Heart left ventricle (tissue), 16 donors: ENCODE measurements around the gene RNF183. TPM values are rescaled to one million over a fixed set of nuclear protein-coding genes. Genes with fewer than 3 reads are reported as not detected.
"Not testable (repeated sequence)": the region's sequence is repeated elsewhere in the genome, so short reads cannot be mapped to it uniquely, and the experiment has no call there.

Source experiments
- ATAC-seq, 4 donors: fragments of 200-7000 bp; cut with Tn5 transposase; one replicate each; pipeline ENCODE4 v1.9.1; 2020 to 2022; ENCODE audit warnings: moderate library complexity in 4 of 4, mild to moderate bottlenecking in 3 of 4, moderate number of reproducible peaks in 1 of 4
- DNase-seq, 5 donors: peaks; one replicate each; pipeline ENCODE4 v3.0.0-alpha.2; 2020
- H3K27ac ChIP-seq, 12 donors: fragments of 200-600 bp; sonication (generic) in 4 of 12; one replicate each; pipeline versions ENCODE4 v1.5.0 to v1.8.0; 2016 to 2022; ENCODE audit warnings: mild to moderate bottlenecking in 2 of 12
- H3K27me3 ChIP-seq, 9 donors: fragments of 200-600 bp; sonication (generic) in 2 of 9; one replicate each; pipeline versions ENCODE4 v1.5.1 to v1.8.0; 2016 to 2022; ENCODE audit warnings: mild to moderate bottlenecking in 3 of 9
- H3K36me3 ChIP-seq, 9 donors: fragments of 200-600 bp; sonication (generic) in 2 of 9; one replicate each; pipeline versions ENCODE4 v1.5.0 to v1.8.0; 2018 to 2022; ENCODE audit warnings: mild to moderate bottlenecking in 2 of 9
- H3K4me1 ChIP-seq, 12 donors: fragments of 200-600 bp; sonication (generic) in 4 of 12; one replicate each; pipeline versions ENCODE4 v1.5.0 to v1.8.0; 2016 to 2022; ENCODE audit warnings: mild to moderate bottlenecking in 3 of 12
- H3K4me3 ChIP-seq, 12 donors: fragments of 200-600 bp; sonication (generic) in 4 of 12; one replicate each; pipeline versions ENCODE4 v1.5.0 to v1.8.0; 2017 to 2022; ENCODE audit warnings: mild to moderate bottlenecking in 9 of 12, moderate library complexity in 4 of 12
- H3K9me3 ChIP-seq, 12 donors: fragments of 200-600 bp; sonication (generic) in 4 of 12; one replicate each; pipeline versions ENCODE4 v1.5.0 to v1.8.0; 2016 to 2022; ENCODE audit warnings: mild to moderate bottlenecking in 1 of 12
- POLR2A ChIP-seq, 2 donors: fragments of 450-650 bp; IDR thresholded peaks; one replicate each; pipeline ENCODE4 v1.6.1; 2017; ENCODE audit warnings: antibody characterized with exemption in 2 of 2, mild to moderate bottlenecking in 2 of 2, moderate library complexity in 2 of 2
- WGBS, 4 donors: extraction: QIAGEN DNeasy Blood & Tissue Kit in 2 of 4; methylation state at CpG; one replicate each; pipeline versions ENCODE4 v1.1.5 to v1.1.7; 2013 to 2018; 5-methylcytosine and 5-hydroxymethylcytosine counted together
- intact Hi-C, 10 donors: fragments of 100-400 bp; cut with DNase I; formaldehyde crosslinking; loops; one replicate each; pipeline versions ENCODE4 v1.11.1 to v1.14.2; 2022
- polyA plus RNA-seq, 2 donors: library from polyadenylated mRNA; stranded (reverse); fragments of 200-250 nt; gene quantifications; one replicate each; pipeline ENCODE4 v1.2.3, GENCODE V29; 2013
- total RNA-seq, 9 donors: library from RNA; depleted of rRNA in 2 of 9; stranded (reverse); fragments of >200 nt in 2 of 9; fragmentation: NEBNext Ultra II Directional in 3 of 9; extraction: Animal tissue kit (Norgen Biotek cat#: 25700) in 3 of 9; gene quantifications; one replicate each; pipeline versions ENCODE4 v1.1.0 to v1.2.4, GENCODE V29; 2016 to 2023
- TF ChIP-seq, protein P1 (sequence below), 12 donors: fragments of 200-600 bp; sonication (generic) in 4 of 12; IDR thresholded peaks; one replicate each; pipeline versions ENCODE4 v1.5.0 to v1.8.0; 2018 to 2022; ENCODE audit warnings: antibody characterized with exemption in 12 of 12, mild to moderate bottlenecking in 5 of 12
- donor health status: ischemic (EF 13 %, LVEDD 7.1; RV severe dilation, severe dysfunction).
- donor health status: healthy with polysubstance abuse.
- donor health status: DM: no; HTN: yes; CAD: no.
- donor health status: DM: no; HTN: no; CAD: no.
- donor health status: ischemic (EF 25% LVEDD 6.9; RV normal size, moderate dysfunction).
- donor health status: ischemic (EF 25% LVEDD 5.7; RV mildly dilated, moderate dysfunction).
- donor health status: healthy.
- donor health status: DM: yes; HTN: yes; CAD: no.
- donor health status: ischemic (EF 35%, LVEDD 5.7; RV mildly dilated, moderate dysfunction).
- donor health status: nonischemic (EF 11% LVEDD 7.7; RV severe dilation, severe dysfunction).
- donor health status: DM: yes; HTN: yes; CAD: no.
- donor health status: PGD.
- donor health status: ischemic (EF 29% LVEDD 5.4; RV normal size, mild dysfunction).
- donor health status: nonischemic (EF 23%, LVEDD 6.1; RV moderate dilation, normal function).

Gene RNF183
- total and polyA plus RNA-seq, 11 donors = 0.04 TPM; not detected in 10

DNA sequence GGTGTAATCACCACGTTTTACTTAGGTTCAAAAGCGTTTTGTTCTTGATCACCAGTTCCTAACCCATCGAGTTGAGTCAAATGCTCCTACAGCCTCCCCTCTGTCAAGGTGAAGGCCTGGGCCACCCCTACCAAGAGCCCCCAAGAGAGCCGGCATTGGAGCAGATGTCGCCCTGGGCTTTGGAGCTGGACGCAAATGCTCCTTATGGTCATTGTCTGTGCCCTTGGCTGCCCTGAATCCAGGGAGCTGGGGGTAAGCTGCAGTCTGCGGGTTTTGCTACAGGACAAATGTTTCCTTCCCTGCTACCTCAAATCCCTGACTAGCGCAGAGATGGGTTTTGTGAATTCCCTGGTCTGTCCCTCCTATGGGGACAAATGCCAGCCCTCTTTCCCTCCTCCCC is 4.9 kb downstream of the RNF183 start:
- WGBS, 4 donors = 86 to 94% (median 87%) methylated on average over 7 to 8 of the region's 8 CpGs
- intact Hi-C loops = loop anchor here in 1 of 10 donors (10.0 kb wide), 1 partner anchor 366 kb away; no protein-coding TSS in a partner anchor
- TF ChIP-seq POLR2A (IDR thresholded peaks at IDR 0.05) = no peak
- TF ChIP-seq, protein P1, sequence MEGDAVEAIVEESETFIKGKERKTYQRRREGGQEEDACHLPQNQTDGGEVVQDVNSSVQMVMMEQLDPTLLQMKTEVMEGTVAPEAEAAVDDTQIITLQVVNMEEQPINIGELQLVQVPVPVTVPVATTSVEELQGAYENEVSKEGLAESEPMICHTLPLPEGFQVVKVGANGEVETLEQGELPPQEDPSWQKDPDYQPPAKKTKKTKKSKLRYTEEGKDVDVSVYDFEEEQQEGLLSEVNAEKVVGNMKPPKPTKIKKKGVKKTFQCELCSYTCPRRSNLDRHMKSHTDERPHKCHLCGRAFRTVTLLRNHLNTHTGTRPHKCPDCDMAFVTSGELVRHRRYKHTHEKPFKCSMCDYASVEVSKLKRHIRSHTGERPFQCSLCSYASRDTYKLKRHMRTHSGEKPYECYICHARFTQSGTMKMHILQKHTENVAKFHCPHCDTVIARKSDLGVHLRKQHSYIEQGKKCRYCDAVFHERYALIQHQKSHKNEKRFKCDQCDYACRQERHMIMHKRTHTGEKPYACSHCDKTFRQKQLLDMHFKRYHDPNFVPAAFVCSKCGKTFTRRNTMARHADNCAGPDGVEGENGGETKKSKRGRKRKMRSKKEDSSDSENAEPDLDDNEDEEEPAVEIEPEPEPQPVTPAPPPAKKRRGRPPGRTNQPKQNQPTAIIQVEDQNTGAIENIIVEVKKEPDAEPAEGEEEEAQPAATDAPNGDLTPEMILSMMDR (IDR thresholded peaks at IDR 0.05) = no peak
- Histone ChIP-seq H3K4me3 (no peak overlapping the region), H3K27ac (no peak overlapping the region), H3K4me1 (peaks cover 0 to 9% (median 0%) of the 10 kb centered on the region in 12 donors), H3K36me3 (peaks cover 0 to 11% (median 8%) of the 10 kb centered on the region in 9 donors), H3K27me3 (no peaks in the 10 kb centered on the region), H3K9me3 (no peaks in the 10 kb centered on the region)
- ATAC-seq = no peak
- DNase-seq = no peak

DNA sequence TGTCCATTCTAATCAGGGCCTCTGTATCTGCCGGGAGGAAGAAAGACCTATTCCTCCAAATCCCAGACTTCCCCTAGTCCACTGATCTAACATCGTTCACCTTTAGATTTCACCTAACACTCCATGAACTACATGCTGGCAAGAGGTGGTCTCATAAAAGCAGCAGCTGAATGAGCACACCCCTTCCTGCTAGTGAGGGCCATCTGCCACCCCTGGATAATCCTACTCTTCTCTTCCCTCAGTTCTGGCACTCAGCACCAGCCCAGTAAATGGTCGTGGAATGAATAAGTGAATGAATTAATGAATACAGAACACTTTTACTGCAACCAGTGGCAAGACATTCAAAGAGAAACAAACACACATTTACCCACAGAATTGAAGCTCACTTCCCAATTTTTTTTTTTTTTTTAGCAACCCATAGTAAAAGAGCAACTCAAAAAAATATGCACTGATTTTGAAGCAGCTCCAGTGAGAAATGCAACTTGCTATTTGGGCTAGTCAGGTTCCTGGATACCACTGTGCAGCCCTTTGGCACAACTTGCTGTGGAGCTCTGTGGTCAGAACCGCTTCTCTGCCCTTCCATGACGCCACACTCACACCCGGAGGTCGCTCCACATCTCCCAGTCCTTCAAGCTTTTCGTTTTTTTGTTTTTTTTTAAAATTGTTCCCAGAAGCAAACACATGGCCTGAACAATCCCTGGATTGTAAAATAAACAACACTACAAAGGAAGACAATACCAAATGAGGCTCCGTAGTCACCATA is 6.2 kb downstream of the RNF183 start:
- 74 to 82% (median 79%) methylated on average over 9 of the region's 9 CpGs for WGBS, 4 donors
- H3K27me3 ChIP-seq = no peaks in the 10 kb centered on the region
- no peak overlapping the region for H3K27ac ChIP-seq
- ATAC-seq = no peak
- TF ChIP-seq POLR2A (IDR thresholded peaks at IDR 0.05) = no peak
- peaks cover 0 to 9% (median 0%) of the 10 kb centered on the region in 12 donors for H3K4me1 ChIP-seq
- intact Hi-C loops = loop anchor here in 1 of 10 donors (10.0 kb wide), 1 partner anchor 368 kb away; no protein-coding TSS in a partner anchor
- H3K4me3 ChIP-seq = no peak overlapping the region
- peaks cover 0 to 24% (median 21%) of the 10 kb centered on the region in 9 donors for H3K36me3 ChIP-seq
- no peak for DNase-seq
- H3K9me3 ChIP-seq = no peaks in the 10 kb centered on the region

DNA sequence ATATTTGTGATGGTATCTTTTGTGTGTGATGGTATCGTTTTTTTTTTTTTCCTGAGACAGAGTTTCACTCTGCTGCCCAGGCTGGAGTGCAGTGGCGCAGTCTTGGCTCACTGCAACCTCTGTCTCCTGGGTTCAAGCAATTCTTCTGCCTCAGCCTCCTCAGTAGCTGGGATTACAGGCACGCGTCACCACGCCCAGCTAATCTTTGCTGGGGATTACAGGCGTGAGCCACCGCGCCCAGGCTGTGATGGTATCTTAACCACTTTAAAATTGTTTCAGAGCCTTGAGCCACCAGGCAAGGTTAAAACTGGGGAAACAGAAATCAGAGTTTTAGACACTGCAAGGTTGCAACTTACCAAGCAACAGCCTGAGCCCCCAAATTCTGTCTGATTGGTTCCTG is 6.9 kb downstream of the RNF183 start:
- not testable (repeated sequence) for H3K4me1 ChIP-seq, ATAC-seq, H3K4me3 ChIP-seq, H3K9me3 ChIP-seq, DNase-seq, H3K27me3 ChIP-seq, H3K27ac ChIP-seq
- 83 to 93% (median 87%) methylated on average over 8 of the region's 8 CpGs for WGBS, 4 donors
- peaks cover 0 to 31% (median 28%) of the 10 kb centered on the region in 9 donors for H3K36me3 ChIP-seq
- intact Hi-C loops = loop anchor here in 1 of 10 donors (10.0 kb wide), 1 partner anchor 369 kb away; no protein-coding TSS in a partner anchor

DNA sequence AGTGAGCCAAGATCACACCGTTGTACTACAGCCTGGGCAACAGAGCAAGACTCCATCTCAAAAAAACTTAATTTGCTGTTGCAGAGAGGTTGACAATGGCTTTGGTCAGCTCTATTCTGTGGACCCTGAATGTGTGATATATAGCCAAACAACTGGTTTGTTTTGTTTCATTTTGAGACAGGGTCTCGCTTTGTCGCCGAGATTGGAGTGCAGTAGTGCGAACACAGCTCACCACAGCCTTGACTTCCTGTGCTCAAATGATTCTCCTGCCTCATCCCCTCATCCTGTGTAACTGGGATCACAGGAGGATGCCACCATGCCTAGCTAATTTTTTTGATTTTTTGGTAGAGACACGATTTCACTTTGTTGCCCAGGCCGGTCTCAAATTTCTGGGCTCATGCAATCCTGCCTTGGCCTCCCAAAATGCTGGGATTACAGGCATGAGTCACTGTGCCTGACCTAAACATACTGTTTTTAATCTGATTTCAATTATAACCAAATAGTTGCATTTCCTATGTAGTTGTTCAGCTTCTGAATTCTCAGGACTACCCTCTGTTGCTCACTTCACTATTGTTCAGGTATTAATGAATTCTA is 9.8 kb downstream of the RNF183 start:
- DNase-seq = no peak
- intact Hi-C loops = loop anchor here in 1 of 10 donors (10.0 kb wide), 1 partner anchor 371 kb away; no protein-coding TSS in a partner anchor
- no peaks in the 10 kb centered on the region for H3K9me3 ChIP-seq
- no peak for ATAC-seq
- no peak overlapping the region for H3K4me3 ChIP-seq
- peaks cover 0 to 13% (median 0%) of the 10 kb centered on the region in 12 donors for H3K4me1 ChIP-seq
- H3K27ac ChIP-seq = no peak overlapping the region
- TF ChIP-seq POLR2A (IDR thresholded peaks at IDR 0.05) = no peak
- TF ChIP-seq, protein P1 (IDR thresholded peaks at IDR 0.05) = no peak
- 89 to 92% (median 91%) methylated on average over 7 of the region's 7 CpGs for WGBS, 4 donors
- peaks cover 0 to 60% (median 57%) of the 10 kb centered on the region in 9 donors for H3K36me3 ChIP-seq
- no peaks in the 10 kb centered on the region for H3K27me3 ChIP-seq

DNA sequence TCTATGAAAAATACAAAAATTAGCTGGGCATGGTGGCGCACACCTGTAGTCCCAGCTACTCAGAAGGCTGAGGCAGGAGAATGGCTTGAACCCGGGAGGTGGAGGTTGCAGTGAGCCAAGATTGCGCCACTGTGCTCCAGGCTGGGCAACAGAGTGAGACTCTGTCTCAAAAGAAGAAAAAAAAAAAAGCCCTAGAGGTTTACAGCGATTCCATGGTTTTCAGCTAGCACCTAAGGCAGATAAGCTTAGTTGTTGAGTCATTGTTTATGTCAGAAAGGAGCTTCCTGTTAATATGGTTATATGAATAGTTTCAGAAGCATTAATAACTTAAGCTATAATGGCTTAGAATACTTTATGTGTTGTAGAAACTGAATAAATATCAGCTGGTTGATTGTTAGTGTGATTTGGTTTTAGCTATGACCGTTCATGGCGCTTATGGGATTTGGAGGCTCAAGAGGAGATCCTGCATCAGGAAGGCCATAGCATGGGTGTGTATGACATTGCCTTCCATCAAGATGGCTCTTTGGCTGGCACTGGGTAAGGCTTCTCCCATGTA is 13.0 kb downstream of the RNF183 start:
- DNase-seq = no peak
- no peak for ATAC-seq
- Histone ChIP-seq H3K4me3 (no peak overlapping the region), H3K27ac (no peak overlapping the region), H3K9me3 (no peaks in the 10 kb centered on the region), H3K36me3 (peaks cover 0 to 92% (median 90%) of the 10 kb centered on the region in 9 donors), H3K27me3 (no peaks in the 10 kb centered on the region), H3K4me1 (peaks cover 0 to 13% (median 0%) of the 10 kb centered on the region in 12 donors)
- intact Hi-C loops = loop anchor here in 1 of 10 donors (10.0 kb wide), 1 partner anchor 375 kb away; no protein-coding TSS in a partner anchor
- WGBS, 4 donors = 90 to 97% (median 95%) methylated on average over 6 of the region's 6 CpGs
- no peak for TF ChIP-seq POLR2A (IDR thresholded peaks at IDR 0.05)
- TF ChIP-seq, protein P1 (IDR thresholded peaks at IDR 0.05) = no peak
